Measurements from ENCODE around the gene SLC38A10.

The SLC38A10 gene

DNA sequence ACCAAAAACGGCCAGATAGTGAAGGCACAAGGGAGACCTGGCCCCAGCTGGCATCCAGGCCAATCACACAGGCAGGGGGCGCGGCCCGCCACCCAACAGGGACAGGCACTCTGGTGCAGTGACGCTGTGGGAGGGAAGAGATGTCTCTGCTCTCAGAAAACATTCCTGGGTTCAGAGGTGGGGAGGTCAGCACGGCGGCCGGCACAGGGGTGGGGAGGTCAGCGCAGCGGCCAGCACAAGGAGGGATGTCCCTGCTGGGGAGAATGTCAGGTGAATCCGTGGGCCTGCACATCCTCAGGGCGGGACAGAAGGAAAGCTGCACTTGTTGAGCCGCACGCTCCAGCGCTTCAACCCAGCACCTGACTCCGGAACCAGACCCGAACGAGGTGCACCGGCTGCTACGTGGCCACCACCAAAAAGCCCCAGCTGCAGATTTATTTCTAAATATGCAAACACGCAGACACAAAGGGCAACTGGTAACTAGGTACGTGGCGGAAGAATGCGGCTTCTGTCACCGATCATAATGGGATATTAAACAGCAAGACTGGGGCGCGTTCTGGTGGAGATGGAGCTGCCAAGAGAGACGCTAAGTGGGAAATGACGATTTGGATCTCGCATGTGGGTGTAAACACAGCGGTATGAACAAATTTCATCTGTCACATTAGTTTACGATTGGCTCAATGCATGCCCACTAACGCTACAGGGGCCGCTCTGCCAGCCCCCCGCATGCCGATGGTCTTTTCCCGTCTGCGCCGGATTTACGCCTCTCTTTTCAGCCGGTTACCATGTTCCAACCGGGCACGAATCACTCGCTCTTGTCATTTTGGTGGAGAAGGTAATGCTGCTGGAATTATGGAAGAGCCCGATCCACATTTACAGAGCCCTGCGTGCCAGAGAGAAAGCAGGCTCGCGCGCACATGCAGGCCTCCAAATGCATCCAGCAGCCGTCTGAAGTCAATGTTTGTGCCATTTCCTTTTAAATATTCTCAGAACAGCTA, 15.5 kb downstream of the SLC38A10 start:
- DNase-seq = peak in 16 of 58 donors; percentile 9 to 59 (median 40)

DNA sequence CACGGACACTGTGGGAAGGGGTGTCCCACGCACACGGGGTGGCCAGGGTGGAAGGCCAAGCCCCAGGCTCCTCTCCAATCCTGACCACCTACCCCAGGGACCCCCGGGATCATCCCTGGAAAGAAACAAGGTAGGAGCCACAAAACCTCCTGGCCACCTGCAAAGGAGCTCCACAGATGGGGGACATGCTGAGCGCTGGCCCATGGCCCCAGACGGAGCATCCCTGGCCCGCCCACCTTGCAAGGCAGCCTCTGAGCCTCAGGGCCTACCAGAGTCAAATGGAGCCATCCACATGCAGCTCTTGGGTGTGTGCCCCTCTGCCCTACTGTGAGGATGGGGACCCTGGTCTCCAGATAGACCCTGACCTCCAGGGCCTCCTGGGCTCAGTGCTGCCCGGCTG, 16.3 kb downstream of the SLC38A10 start:
- no peak for DNase-seq

DNA sequence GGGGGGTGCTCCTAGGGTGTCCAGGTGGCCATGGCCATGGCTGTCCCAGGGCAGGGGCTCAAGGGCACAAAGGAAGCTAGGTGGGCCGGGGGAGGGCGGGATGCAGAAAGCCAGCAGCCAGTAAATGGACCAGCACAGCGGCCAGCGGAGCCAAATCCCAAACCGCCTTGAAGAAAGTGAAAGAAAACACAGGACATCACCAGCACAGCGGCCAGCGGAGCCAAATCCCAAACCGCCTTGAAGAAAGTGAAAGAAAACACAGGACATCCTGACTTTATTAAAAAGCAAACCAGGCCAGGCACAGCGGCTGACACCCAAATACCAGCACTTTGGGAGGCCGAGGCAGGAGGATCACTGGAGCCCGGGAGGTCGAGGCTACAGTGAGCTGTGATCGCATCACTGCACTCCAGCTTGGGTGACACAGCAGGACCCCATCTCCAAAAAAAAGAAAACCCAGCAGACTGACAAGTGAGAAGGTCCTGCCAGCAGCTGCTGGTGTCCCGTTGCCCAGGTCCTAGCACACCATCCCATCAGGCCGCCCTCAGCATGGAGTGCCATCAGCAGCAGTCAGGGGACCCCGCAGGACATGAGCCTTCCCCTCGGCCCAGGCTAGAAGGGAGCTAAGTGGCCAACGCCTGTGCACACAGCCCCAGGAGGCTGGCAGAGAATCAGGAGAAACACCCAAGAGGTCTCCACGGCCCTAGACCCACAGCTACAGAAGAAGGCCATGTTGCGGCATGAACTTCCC, 17.0 kb downstream of the SLC38A10 start:
- no peak for DNase-seq

DNA sequence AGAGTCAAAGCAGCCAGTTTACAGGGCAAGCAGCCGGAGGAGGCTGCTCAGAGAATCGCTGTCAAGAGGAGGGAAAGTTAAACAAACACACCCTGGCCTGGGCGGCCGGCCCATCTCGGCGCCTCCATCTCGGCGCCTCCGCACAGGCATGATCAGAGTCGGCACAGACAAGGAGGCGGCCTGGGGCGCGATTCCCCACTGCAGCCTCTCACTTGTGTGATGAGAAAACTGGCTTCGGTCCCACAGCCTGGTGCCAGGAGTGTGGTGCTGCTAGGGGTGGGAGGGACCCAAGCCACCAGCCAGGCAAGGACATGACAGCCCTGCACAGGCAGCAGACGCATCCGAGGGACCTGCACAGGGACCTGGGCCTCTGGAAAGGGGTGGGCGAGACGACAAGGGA, 17.7 kb downstream of the SLC38A10 start:
- peak in 50 of 58 donors; percentile 7 to 83 (median 48) for DNase-seq

DNA sequence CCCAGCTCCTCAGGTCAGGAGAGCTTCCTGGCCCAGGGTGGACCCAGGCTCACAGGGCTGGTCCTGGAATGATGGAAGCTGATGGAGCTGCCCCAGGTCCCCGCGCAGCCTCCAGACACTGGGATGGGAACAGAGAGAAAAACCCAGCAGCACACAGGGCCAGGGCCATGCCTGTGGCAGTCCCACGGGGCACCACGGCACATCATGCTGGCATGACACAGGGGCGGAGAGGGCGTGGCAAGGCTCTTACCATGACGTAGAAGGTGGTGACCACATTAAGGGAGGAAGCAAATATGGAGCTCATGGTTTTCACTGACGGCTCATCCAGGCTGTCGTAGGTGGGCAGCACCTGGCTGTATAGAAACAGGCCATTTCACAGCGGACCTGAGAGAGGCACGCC, 18.3 kb downstream of the SLC38A10 start:
- no peak for DNase-seq

DNA sequence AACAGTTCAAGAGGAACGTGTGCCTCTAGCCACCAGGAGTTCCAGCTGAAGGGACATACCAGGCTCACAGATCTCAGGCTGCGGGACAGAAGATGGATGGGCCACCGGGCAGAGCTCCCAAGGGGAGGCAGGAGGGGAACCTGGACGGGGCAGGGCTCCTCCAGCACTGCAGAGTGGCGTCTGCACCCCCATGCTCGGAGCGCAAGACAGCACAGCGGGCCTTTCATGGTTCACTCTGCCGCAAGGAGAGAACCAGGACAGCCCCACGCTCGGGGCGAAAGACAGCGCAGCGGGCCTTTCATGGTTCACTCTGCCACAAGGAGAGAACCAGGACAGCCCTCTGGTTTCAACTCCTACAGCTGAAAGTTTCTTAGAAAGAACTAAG, 20.6 kb downstream of the SLC38A10 start:
- DNase-seq = no peak

DNA sequence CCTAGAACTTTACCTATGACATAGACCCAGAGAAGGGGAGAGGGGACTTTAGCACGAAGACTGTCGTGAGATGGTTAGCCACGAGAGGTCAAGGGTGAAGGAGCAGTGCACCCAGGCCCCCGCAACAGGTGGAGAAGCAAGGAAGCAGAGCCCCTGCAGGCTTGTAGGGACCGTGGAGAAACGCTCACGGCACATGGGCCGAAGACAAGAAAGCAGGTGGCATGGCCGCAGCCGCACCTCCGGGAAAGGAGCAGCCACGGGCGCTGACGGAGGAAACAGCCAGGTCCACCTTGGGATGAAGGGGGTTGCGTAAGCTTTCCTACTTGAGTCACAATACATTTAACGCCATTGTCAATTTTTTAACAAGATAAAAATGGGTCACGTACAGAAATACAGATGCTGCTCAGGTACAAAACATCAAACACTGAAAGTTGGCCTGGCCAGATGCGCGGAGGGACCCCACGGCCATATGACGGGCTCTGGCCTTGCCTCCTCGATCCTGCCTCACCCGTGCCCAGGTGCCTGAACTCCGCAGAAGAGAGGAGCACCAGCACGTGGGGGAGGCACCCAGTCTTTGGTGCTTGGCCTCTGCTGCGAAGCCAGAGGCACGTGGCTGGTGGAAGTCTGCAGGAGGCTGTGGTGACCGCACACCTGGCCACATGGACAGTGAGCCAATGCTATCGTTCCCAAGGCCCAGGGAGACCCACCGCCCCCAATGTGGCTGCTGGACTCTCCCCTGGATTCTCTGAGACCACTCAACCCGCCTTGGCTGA, 21.2 kb downstream of the SLC38A10 start:
- DNase-seq = no peak

DNA sequence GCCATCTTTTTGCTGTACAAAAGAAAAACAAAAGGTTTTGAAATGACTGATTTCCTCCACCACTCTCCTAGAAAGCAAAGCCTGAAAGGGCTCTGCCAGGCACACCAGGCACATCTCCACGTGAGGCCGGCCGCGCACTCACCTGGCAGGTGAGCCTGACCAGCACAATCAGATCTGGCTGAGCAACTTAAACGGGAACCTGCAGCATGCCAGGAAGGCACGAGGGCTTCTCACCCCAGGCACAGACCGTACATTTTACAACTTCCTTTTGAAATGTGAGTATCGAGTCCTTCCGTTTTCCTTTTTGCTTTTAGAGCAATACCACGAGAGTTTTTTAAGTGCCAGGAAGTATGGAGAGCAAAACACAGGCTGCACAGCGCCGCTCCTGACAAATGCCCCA, 22.5 kb downstream of the SLC38A10 start:
- DNase-seq = peak in 1 of 58 donors; percentile 27

DNA sequence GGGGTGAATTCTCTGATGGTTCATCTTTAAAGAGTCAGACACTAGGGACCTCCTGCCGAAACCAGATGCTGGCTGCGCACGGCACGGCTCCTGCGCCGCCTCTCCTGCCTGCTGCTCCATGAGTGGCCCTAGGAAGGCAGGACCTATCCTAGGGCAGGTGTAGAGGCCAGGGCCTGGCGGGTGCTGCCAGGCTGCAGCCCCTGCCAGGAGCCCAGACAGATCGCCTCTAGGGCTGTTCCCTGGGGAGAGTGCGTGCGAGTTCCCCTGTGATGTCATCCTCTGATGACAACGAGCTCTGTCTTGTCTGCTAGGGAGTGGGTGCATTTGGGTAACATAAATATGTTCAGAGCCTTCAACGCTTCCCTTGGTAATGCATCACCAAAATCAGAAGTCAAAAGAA, 23.9 kb downstream of the SLC38A10 start:
- DNase-seq = no peak

DNA sequence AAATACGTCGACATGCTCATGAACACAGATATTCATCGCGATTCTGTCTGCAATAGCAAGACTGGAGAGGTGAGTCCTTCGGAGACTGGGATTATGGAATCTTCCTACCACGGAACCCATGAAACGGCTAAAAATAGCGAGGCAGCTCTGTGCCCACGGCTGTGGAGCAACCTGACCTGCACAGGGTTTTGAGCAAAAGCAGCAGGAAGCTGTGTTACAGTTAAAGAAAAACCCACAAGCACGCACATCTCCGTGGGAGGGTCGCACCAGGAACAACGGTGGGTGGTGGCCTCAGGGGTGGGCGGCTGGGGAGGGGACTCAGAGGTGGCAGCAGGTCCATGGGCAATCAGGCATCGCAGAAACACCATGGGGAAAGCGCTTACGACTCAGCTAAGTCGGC, 24.8 kb downstream of the SLC38A10 start:
- peak in 1 of 58 donors; percentile 19 for DNase-seq

DNA sequence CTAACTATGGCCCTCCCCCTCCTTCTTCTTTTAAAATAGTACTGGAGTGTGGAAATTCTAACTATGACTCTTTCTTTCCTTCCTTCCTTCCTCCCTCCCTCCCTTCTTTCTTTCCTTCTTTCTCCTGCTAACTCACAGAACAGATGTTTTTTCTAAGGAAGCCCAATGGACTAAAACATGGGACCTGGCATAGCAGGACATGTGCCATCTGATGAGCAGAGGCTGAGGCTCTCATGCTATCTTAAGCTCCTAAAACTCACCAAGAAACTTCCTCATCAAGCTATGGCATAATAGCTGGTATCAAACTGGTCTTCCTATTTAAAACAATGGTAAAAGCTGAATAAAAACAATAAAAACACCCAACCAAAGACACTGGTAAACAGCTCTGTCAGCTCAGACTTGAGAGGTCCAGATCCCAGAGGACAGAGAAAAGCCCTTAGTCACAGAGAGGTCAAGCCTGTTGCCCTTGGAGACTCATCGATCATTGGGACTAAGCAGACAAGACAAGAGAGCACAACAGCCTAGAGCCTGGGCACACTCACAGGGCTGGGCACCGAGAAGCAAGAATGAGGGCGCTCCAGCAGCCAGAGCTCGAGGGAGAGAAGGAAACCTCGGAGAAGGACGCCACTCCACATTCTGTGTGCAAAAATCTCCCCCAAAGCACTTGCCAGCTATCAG, 27.6 kb downstream of the SLC38A10 start:
- no peak for DNase-seq

DNA sequence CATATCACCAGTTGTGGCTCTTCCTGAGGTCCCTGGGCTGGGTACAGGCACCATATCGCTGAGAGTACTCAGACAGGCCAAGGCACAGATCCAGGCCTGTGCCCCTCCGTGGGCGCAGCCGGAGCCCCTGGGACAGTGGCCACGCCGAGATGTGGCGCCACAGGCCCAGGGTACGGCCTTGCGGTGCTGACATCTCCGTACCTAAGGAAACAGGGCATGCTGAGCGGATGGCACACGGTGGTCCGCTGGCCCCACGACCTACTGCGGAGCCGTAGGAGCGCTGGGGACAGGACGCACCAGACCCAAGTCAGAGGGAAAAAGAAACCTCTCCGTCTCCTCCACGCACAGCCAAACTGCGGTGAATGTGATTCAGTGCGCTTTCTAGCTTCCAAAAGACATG, 29.5 kb downstream of the SLC38A10 start:
- DNase-seq = no peak

DNA sequence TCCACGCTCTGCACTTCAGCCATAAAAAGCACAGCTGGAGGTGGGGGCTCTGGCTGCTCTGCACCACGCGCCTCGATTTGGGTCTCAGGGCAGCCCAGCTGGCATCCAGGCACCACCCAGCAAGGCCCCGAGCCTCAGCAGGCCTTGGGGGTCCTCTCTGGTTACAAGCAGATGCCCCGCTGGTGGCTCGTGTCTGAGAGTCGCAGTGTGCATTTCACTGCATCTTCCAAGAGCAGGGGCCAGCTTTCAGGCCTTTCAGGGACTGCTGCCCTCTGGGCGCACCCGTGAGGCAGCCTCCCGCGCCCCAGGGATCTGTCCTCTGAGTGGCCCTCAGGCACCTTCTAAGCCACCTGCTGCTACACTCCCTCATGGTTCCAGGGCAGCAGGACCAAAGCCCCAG, 30.5 kb downstream of the SLC38A10 start:
- no peak for DNase-seq

DNA sequence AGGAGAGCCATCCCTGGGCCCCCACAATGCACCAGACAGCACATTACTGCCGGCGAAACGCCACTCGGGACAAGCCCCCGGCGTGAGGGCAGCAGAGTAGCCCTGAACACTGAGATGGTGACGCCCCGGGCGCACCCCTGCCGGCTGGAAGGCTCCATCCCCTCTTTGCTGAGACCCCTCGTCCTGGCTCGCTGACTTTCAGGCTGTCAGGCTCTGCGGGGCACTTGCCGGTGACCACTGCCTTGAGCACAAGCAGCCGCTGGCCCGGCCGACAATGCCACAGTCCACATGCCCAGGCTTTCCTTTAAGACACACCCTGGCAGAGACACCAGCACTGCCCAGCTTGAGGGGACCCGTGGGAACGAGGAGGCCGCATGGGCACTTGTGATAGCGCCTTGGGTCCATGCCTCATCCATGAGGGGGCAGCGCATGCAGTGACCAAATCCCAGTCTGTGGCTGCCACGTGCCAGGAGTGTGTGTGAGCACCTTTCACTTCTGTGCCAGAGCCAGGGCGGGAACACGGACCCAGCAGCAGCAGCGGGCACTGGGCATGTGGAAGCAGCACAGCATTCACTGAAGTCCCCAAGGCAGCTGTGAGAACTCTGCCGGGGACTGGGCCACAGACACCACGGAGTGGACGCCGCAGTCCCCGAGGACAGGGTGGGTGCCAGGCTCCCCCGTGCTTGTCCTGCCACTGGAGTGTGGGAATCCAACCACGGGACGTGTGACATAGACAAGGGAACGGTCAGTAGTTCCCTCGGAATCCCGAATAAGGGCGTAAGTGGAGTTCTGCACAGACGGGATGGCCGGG, 31.5 kb downstream of the SLC38A10 start:
- no peak for DNase-seq

DNA sequence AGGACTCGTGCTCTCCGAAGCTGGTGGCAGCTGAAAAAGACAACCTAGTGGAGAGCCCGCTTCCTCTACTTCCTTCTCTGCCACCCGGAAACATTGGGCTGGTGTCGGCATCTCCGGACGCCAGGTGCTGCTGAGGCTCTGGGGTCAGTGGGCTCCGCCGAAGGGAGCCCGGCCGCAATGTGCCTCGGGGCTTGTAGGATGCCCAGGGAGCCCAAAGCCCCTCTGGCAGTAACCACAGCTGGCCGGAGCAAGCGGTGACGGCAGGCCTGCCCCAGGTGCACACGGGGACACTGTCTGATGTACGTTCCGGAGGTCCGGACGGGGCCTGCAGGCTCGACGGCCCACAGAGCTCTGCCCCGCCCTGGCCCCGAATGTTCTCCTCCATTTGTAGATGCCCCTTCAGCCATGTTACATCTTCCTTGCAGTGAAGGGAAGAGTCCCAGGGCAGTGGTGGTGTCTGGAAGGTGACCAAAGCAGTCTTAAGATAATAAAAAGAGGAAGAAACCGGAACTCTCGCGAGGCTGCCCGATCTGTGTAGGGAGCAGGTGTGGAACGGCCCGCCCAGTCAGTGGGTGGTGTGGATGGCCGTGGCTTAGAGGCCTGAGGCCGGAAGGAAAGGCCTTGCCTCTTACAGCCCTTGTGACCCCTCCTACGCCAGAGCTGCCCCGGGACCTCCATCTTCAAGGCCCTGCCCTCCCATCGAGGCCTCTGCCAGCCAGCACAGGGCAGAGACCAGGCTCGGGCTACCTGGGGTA, 33.3 kb downstream of the SLC38A10 start:
- no peak for DNase-seq

DNA sequence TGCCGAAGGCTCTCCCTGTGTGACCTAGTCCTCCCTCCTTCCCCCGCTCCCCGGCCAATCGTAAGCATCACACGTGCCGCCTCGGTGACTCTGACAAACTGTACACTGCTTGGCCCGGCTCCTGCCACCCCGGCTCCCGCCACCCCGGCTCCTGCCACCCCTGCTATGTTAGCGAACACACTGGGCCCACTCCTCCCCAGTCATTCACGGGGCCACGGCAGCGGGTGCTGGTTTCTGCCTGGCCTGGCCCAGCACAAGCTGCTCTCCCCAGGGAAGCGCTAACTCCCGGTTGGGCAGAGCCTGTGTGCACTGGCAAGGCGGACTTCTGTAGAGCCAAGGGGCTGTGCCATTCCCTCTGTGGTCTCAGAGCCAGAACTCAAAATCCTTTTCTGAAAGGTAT, 34.0 kb downstream of the SLC38A10 start:
- no peak for DNase-seq

DNA sequence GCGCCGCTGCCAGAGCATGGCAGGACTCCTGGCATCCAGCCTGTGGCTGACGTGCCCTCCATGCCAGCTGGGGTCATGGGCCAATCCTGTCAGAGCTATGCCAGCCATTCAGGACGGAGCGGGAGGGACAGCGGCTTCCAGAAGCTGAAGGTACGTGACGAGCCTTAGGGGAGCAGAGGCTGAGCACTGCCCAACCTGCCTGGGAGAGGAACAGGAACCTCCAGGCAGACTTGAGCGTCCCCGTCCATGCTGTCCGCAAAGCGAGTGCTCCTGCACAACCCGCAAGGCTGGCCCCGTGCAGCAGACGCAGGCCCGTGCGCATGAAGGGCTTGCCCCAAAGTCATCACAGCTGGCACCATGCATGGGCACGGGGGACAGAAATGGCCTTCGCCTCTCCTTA, 34.5 kb downstream of the SLC38A10 start:
- DNase-seq = no peak

DNA sequence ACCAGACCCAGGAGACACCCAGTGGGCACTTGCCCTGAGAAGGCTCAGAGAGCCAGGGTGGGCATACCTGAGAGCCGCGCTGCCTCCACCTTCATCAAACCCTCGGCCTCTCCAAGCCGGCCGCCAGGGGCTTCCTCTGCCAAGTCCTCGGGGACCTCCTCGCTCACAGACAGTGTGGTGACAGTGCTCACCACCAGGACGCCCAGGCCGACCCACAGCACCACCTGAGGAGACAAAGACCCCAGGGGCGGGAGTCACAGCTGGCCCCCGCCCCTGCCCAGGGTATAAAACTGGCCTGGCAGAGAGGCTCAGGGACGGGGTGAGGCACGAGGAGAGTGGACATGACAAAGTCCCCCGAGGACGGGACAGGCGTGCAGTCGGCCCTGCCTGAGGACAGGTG, 34.9 kb downstream of the SLC38A10 start:
- no peak for DNase-seq

DNA sequence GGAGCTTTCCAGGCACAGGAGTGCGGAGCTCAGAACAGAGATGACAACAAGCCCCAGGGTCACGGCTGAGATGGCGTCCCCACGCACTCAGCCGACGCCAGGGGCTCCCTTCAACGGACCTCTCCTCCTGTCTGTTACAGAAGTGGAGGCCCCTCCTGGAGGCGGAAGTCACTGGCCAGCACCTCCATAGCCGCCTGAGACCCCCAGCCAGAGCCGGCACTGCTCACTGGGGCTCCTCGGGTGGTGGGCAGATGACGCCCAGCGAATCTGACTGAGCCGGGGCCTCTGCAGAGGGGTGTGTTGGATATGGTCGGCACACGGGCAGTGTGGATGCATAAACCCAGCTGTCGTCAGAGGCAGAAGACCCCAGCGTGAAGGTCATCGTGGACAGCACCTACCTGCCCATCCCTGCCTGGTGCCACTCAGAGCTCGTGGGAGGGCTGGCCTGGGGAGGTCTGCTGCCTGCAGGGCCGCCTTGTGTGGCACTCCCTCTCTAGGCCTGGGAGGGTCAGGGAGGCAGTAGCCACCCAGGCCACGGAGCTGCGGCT, 36.0 kb downstream of the SLC38A10 start:
- no peak for DNase-seq
